Suprapubic skin (tissue), 4 donors: ENCODE results near the gene PPP2R5C. TPM values are rescaled to one million over a fixed set of nuclear protein-coding genes. Genes with fewer than 3 reads are reported as not detected.

Experiments
- DNase-seq, 2 donors: peaks; one replicate each; pipeline ENCODE4 v3.0.0-alpha.2; 2019; ENCODE audit warnings: low spot score in 2 of 2
- H3K27ac ChIP-seq: fragments of 200-600 bp; sonication (generic); one replicate; pipeline ENCODE4 v1.5.1; 2019
- H3K27me3 ChIP-seq: fragments of 200-600 bp; sonication (generic); one replicate; pipeline ENCODE4 v1.5.1; 2019
- H3K36me3 ChIP-seq: fragments of 200-600 bp; sonication (generic); one replicate; pipeline ENCODE4 v1.5.1; 2019
- H3K4me1 ChIP-seq: fragments of 200-600 bp; sonication (generic); one replicate; pipeline ENCODE4 v1.5.1; 2019
- H3K4me3 ChIP-seq: fragments of 200-600 bp; sonication (generic); one replicate; pipeline ENCODE4 v1.5.1; 2019; ENCODE audit warnings: mild to moderate bottlenecking
- H3K9me3 ChIP-seq: fragments of 200-600 bp; sonication (generic); one replicate; pipeline ENCODE4 v1.5.1; 2019
- EP300 ChIP-seq: sonication (generic); formaldehyde crosslinking; IDR thresholded peaks from one replicate; pipeline ENCODE4 v1.6.1; 2017; ENCODE audit warnings: antibody characterized with exemption
- POLR2A ChIP-seq, 2 donors: fragments of 450-650 bp; IDR thresholded peaks; one replicate each; pipeline ENCODE4 v1.6.1; 2017; ENCODE audit warnings: antibody characterized with exemption in 2 of 2, mild to moderate bottlenecking in 2 of 2, moderate library complexity in 2 of 2
- POLR2AphosphoS5 ChIP-seq, 3 donors: sonication (generic); formaldehyde crosslinking; IDR thresholded peaks; one replicate each; pipeline ENCODE4 v1.6.1; 2017; ENCODE audit warnings: antibody characterized with exemption in 3 of 3
- WGBS: methylation state at CpG from one replicate; pipeline ENCODE4 v1.1.5; 2018; 5-methylcytosine and 5-hydroxymethylcytosine counted together
- total RNA-seq, 4 donors: library from RNA; depleted of rRNA; stranded (reverse); fragments of >200 nt; gene quantifications; one replicate each; pipeline ENCODE4 v1.1.0, GENCODE V29; 2016
- TF ChIP-seq, protein P1 (sequence below), 2 donors: fragments of 200-600 bp in 1 of 2; fragments of 450-650 bp in 1 of 2; sonication (generic) in 1 of 2; IDR thresholded peaks; one replicate each; pipeline ENCODE4 v1.5.1; 2016 to 2019; ENCODE audit warnings: antibody characterized with exemption in 2 of 2, mild to moderate bottlenecking in 1 of 2, moderate library complexity in 1 of 2

PPP2R5C gene
- total RNA-seq, 4 donors from 2014 or later: 104 to 149 (median 119) TPM

DNA sequence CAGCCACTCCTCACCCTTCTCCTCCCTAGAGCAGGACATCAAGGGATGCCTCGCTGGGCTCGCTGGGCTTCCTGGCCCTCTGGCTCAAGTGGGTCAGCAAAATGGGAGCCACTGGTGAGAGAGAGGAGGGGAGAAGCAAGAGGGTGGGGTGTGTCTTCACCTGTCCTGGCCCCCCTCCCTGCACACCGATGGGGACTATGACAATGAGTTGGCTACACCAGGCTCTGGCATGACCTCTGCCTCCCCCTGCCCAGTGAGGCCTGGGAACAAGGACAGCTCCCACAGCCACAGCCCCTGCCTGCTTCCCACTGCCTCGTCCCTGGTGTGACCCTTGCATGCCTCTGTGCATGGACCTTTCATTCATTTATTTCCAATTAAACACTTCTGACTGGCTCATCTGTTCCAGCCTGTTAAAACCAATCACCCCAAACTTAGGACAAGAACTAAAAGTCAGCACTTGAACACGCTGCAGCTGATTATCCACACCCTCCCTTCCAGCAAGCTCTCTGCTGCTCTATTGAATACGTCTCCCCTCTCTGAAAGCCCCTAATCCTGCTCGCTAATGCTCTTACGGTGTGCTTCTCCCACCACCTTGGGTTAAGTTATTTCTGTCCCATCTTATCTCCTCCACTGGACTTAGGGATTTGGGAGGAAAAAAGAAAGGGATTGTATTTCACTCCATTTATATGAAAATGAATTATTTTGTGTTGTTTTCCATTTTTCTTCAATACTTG is 5.8 kb upstream of the PPP2R5C start:
- DNase-seq: peak in 1 of 2 donors; percentile 37
- Histone ChIP-seq H3K36me3 (no peaks in the 10 kb centered on the region), H3K4me3 (no peak overlapping the region), H3K4me1 (peaks cover 8% of the 10 kb centered on the region), H3K9me3 (no peaks in the 10 kb centered on the region), H3K27me3 (no peaks in the 10 kb centered on the region), H3K27ac (no peak overlapping the region)
- WGBS: 81% methylated on average over 8 of the region's 8 CpGs
- no peak for TF ChIP-seq EP300

- Histone ChIP-seq H3K27ac (no peak overlapping the region), H3K4me3 (no peak overlapping the region), H3K36me3 (no peaks in the 10 kb centered on the region), H3K4me1 (peaks cover 9% of the 10 kb centered on the region), H3K27me3 (no peaks in the 10 kb centered on the region), H3K9me3 (no peaks in the 10 kb centered on the region)
- WGBS: 81% methylated on average over 10 of the region's 14 CpGs
- TF ChIP-seq, protein P1, sequence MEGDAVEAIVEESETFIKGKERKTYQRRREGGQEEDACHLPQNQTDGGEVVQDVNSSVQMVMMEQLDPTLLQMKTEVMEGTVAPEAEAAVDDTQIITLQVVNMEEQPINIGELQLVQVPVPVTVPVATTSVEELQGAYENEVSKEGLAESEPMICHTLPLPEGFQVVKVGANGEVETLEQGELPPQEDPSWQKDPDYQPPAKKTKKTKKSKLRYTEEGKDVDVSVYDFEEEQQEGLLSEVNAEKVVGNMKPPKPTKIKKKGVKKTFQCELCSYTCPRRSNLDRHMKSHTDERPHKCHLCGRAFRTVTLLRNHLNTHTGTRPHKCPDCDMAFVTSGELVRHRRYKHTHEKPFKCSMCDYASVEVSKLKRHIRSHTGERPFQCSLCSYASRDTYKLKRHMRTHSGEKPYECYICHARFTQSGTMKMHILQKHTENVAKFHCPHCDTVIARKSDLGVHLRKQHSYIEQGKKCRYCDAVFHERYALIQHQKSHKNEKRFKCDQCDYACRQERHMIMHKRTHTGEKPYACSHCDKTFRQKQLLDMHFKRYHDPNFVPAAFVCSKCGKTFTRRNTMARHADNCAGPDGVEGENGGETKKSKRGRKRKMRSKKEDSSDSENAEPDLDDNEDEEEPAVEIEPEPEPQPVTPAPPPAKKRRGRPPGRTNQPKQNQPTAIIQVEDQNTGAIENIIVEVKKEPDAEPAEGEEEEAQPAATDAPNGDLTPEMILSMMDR (IDR thresholded peaks at IDR 0.05): no peak
- DNase-seq: peak in 1 of 2 donors; percentile 25
These were observed 4.3 kb upstream of the PPP2R5C start for GRCh38 chr14:101757064-101757838.

DNA sequence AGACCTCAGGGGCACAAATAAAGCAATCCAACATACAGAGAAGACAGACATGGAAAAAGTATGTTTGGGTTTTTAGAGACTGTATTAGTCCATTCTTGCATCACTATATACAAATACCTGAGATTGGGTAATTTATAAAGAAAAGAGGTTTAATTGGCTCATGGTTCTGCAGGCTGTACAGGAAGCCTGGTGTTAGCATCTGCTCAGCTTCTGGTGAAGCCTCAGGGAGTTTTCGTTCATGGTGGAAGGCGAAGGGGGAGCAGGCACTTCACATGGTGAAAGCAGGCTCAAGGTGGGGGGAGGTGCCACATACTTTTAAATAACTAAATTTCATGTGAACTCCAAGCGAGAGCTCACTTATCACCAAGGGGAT is 3.7 kb upstream of the PPP2R5C start:
- Histone ChIP-seq H3K27ac (no peak overlapping the region), H3K36me3 (no peaks in the 10 kb centered on the region), H3K9me3 (no peaks in the 10 kb centered on the region), H3K4me3 (no peak overlapping the region), H3K4me1 (peaks cover 15% of the 10 kb centered on the region), H3K27me3 (no peaks in the 10 kb centered on the region)
- TF ChIP-seq, protein P1 (IDR thresholded peaks at IDR 0.05): no peak
- TF ChIP-seq POLR2AphosphoS5 (IDR thresholded peaks at IDR 0.05) (no peak), POLR2A (IDR thresholded peaks at IDR 0.05) (no peak), EP300 (no peak)
- no peak for DNase-seq
- 99% methylated on average over 3 of the region's 3 CpGs for WGBS

DNA sequence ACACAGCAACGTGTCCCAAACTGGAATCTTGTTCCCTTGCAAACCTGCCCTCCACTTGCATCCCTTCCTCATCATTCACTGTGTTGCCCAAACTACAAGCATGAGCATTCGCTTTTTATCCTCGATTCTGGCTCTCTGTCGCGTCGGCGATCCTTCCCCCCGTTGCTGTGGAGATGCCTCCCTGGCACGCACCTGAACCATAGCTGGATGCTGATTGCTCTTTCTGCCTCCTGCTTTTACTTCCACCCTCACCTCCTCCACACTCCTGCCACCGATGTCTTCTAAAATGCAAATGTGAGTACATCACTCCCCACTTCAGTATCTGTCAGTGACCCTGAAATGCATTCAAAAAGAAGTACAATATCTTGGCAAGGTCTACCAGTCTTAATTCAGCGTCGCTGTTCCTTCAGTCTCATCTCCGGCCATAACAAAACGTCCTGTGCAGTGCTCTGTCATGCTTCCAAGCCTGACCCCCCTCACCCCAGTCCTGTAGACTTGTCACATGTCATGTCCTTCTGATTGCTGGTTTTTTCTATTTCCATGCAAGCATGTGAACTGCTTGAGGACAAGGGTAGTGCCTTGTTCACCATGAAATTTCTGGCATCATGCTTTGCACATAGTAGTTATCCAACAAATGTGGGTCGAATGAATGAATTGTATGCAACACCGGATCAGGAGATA is 2.5 kb upstream of the PPP2R5C start:
- no peak overlapping the region for H3K4me3 ChIP-seq
- no peak overlapping the region for H3K27ac ChIP-seq
- TF ChIP-seq POLR2A (IDR thresholded peaks at IDR 0.05) (no peak), POLR2AphosphoS5 (IDR thresholded peaks at IDR 0.05) (no peak), EP300 (no peak)
- TF ChIP-seq, protein P1 (IDR thresholded peaks at IDR 0.05): no peak
- H3K27me3 ChIP-seq: no peaks in the 10 kb centered on the region
- H3K36me3 ChIP-seq: no peaks in the 10 kb centered on the region
- DNase-seq: no peak
- peaks cover 24% of the 10 kb centered on the region for H3K4me1 ChIP-seq
- WGBS: 83% methylated on average over 16 of the region's 16 CpGs
- H3K9me3 ChIP-seq: no peaks in the 10 kb centered on the region

- TF ChIP-seq, protein P1 (IDR thresholded peaks at IDR 0.05): no peak
- TF ChIP-seq POLR2AphosphoS5 (IDR thresholded peaks at IDR 0.05): no peak
- TF ChIP-seq POLR2A (IDR thresholded peaks at IDR 0.05): no peak
- no peak for TF ChIP-seq EP300
- Histone ChIP-seq H3K27ac (peak overlapping the region; percentile 98), H3K9me3 (no peaks in the 10 kb centered on the region), H3K27me3 (no peaks in the 10 kb centered on the region), H3K4me1 (peaks cover 24% of the 10 kb centered on the region), H3K4me3 (peak overlapping the region; percentile 68), H3K36me3 (no peaks in the 10 kb centered on the region)
- DNase-seq: peak; percentile 99
- 3% methylated on average over 48 of the region's 63 CpGs for WGBS
These were observed 1.1 kb upstream of the PPP2R5C start for GRCh38 chr14:101760138-101761011.
